ENCODE results near the gene MYADML2. TPM values are rescaled to one million over a fixed set of nuclear protein-coding genes. Genes with fewer than 3 reads are reported as not detected.

MYADML2 gene
- total and polyA plus RNA-seq, 2 of the 8 experiments (the other 6 are each of a cell fraction or from before 2014, with no cell fraction given) = 0.26 to 0.47 TPM

DNA sequence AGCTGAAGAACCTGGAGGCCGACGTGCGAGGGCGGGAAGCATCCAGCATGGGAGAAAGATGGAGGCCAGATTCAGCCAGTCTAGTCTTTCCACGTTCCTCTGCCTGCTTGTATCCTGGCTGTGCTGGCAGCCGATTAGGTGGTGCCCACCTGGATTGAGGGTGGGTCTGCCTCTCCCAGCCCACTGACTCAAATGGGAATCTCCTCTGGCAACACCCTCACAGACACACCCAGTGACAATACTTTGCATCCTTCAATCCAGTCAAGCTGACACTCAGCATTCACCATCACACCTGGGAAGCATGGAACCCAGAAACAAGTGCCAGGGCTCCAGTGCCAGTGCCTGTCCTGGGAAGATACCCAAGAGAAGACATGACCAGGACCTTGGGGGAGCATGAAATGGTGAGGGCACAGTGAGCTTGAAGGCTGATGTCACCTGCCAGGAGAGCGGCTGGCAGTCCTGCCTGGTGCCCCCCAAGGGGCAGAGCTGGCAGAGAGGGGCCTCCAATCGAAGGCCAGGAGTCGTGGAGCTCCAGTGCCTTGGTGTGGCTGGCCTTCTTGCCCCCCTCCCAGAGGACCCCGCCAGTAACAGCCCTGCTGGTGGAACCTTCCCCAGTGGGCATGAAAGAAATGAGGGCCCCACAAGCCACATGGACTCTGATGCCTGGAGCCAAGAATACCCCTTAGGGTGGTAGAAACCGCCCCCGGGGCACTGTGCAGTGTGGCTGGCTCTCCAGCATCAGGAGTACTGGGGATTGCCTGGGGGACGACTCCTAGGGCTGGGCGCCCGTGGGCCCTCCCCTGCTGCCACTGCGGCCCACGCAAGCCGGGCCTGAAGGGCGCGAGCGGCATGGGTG lies 45.6 kb downstream of the MYADML2 start:
- 67% methylated on average over 16 of the region's 21 CpGs; no CpG with 5 or more reads in 1 of the 2 experiments for WGBS, 2 experiments (ENCODE audit: extremely low coverage in 1 of 2, insufficient coverage in 1 of 2, insufficient read length in 1 of 2, insufficient replicate concordance in 2 of 2, low coverage in 1 of 2, low lambda C conversion rate in 2 of 2, missing lambda C conversion rate in 1 of 2)
- Histone ChIP-seq H3K9ac (replicated peaks in 1 of 4; ENCODE audit: extremely low read depth in 1 of 4, low read depth in 3 of 4, low read length in 3 of 4) (no peak overlapping the region), H2BK20ac (ENCODE audit: low read length) (no peak overlapping the region), H3K4me3 (ENCODE audit: extremely low read depth in 1 of 4, insufficient read depth in 2 of 4, low read depth in 3 of 4, low read length in 4 of 4) (peak overlapping the region; percentile 19 to 61 (median 26); a peak in 6 of 8 replicates), H3K18ac (ENCODE audit: extremely low read depth, low read length) (no peak overlapping the region; the same call in 1 of the 2 replicates), H3K27ac (ENCODE audit: low read depth, low read length) (no peak overlapping the region), H2AFZ (ENCODE audit: low read length) (no peak overlapping the region), H3K27me3 (replicated peaks in 1 of 4; ENCODE audit: control insufficient read depth in 3 of 4, extremely low read depth in 1 of 4, insufficient read depth in 3 of 4, low read length in 3 of 4) (peaks cover 0 to 22% (median 14%) of the 10 kb centered on the region in 4 experiments; a peak in 5 of 7 replicates), H3K79me1 (ENCODE audit: low read depth, low read length) (peaks cover 2% of the 10 kb centered on the region; the same call in 1 of the 2 replicates), H4K91ac (replicated peaks; ENCODE audit: insufficient read length, low read length) (no peak overlapping the region), H3K23me2 (ENCODE audit: low read depth, low read length) (peaks cover 6% of the 10 kb centered on the region; the same call in 1 of the 2 replicates), H3K4me2 (ENCODE audit: insufficient read depth in 1 of 2, low read depth in 2 of 2, low read length in 2 of 2) (peak overlapping the region; percentile 63 to 86), H3K36me3 (ENCODE audit: control insufficient read depth in 2 of 4, insufficient read depth in 4 of 4, low read length in 3 of 4) (peaks cover 3 to 20% (median 9%) of the 10 kb centered on the region in 4 experiments; a peak in 6 of 8 replicates), H4K5ac (ENCODE audit: insufficient read length, low read depth, low read length) (no peak overlapping the region), H2BK120ac (replicated peaks; ENCODE audit: low read depth, low read length) (no peak overlapping the region), H2BK15ac (ENCODE audit: low read length) (peak overlapping the region; percentile 18; the same call in 1 of the 2 replicates), H2BK5ac (ENCODE audit: low read depth, low read length) (no peak overlapping the region), H4K20me1 (replicated peaks in 1 of 2; ENCODE audit: control insufficient read depth in 1 of 2, insufficient read depth in 2 of 2, low read length in 2 of 2) (peaks cover 2 to 10% of the 10 kb centered on the region in 2 experiments), H3K4ac (replicated peaks; ENCODE audit: insufficient read length, low read depth, low read length) (no peak overlapping the region), H2BK12ac (ENCODE audit: low read depth, low read length) (no peak overlapping the region), H3K56ac (replicated peaks; ENCODE audit: insufficient read length, low read depth, low read length) (no peak overlapping the region), H3K14ac (ENCODE audit: insufficient read length) (no peak overlapping the region), H4K8ac (ENCODE audit: extremely low read depth, insufficient read depth, low read length) (no peak overlapping the region), H3K23ac (ENCODE audit: insufficient read length) (no peak overlapping the region), H2AK5ac (ENCODE audit: low read depth, low read length) (no peak overlapping the region), H3K9me3 (ENCODE audit: insufficient read depth in 2 of 2, low read depth in 1 of 2, low read length in 1 of 2) (no peaks in the 10 kb centered on the region), H3K79me2 (ENCODE audit: control insufficient read depth in 1 of 2, insufficient read depth in 2 of 2, low read length in 2 of 2) (no peaks in the 10 kb centered on the region), H3K4me1 (replicated peaks in 1 of 4; ENCODE audit: control insufficient read depth in 3 of 4, insufficient read depth in 4 of 4, low read length in 3 of 4) (peaks cover 0 to 8% (median 2%) of the 10 kb centered on the region in 4 experiments; a peak in 3 of 7 replicates)
- peak; percentile 24; the same call in 1 of the 2 replicates for TF ChIP-seq SUZ12 (IDR thresholded peaks at IDR 0.05; ENCODE audit: low read length)
- TF ChIP-seq PHF8 (conservative IDR thresholded peaks at IDR 0.05; ENCODE audit: low read depth, low read length) = 0 out of 2 replicates have a peak, but pooled peaks have one; percentile 6
- no peak for TF ChIP-seq JUND (IDR thresholded peaks at IDR 0.05; ENCODE audit: low read length)
- peak; percentile 22 for TF ChIP-seq EZH2 (IDR thresholded peaks at IDR 0.05; ENCODE audit: low read depth, low read length, severe bottlenecking)
- TF ChIP-seq, protein P1, sequence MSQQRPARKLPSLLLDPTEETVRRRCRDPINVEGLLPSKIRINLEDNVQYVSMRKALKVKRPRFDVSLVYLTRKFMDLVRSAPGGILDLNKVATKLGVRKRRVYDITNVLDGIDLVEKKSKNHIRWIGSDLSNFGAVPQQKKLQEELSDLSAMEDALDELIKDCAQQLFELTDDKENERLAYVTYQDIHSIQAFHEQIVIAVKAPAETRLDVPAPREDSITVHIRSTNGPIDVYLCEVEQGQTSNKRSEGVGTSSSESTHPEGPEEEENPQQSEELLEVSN (IDR thresholded peaks at IDR 0.05) = peak; percentile 49
- DNase-seq (ENCODE audit: low read depth in 1 of 2, low spot score in 2 of 2) (no peak), FAIRE-seq (no peak)
- ChIA-PET POLR2A (ENCODE audit: partially characterized antibody) (interaction anchor here (0.7 to 4.0 kb wide), 13 partner anchors 9 to 35 kb away, joined by 3 to 29 read pairs (median 5); partner anchors contain the start of genes ALYREF, ANAPC11, MAFG and PCYT2), CTCF (ENCODE audit: partially characterized antibody) (interaction anchor here (0.7 to 2.7 kb wide), 2 partner anchors 20 to 32 kb away, joined by 3 to 10 read pairs; no protein-coding TSS in a partner anchor)
